LNCAP (cell line): ENCODE results near the gene VAMP7.

ENCODE experiments used
- CTCF ChIP-seq: fragments of 450-650 bp; IDR thresholded peaks from 2 replicates; pipeline ENCODE4 v1.5.1; 2017; ENCODE audit warnings: mild to moderate bottlenecking

VAMP7 gene

GRCh38 chrX:155889328-155889727 is 8.2 kb downstream of the VAMP7 start:
- no peak for TF ChIP-seq CTCF

GRCh38 chrX:155891446-155892210 is 10.5 kb downstream of the VAMP7 start:
- TF ChIP-seq CTCF = no peak

GRCh38 chrX:155893521-155893920 is 12.4 kb downstream of the VAMP7 start:
- TF ChIP-seq CTCF = no peak

- no peak for TF ChIP-seq CTCF
These were observed 15.4 kb downstream of the VAMP7 start for GRCh38 chrX:155896512-155896911.

GRCh38 chrX:155899366-155899765 is 18.2 kb downstream of the VAMP7 start:
- no peak for TF ChIP-seq CTCF

- no peak for TF ChIP-seq CTCF
These were observed 19.6 kb downstream of the VAMP7 start for GRCh38 chrX:155900765-155901164.

- TF ChIP-seq CTCF = no peak
These were observed 42.1 kb downstream of the VAMP7 start for GRCh38 chrX:155923200-155923599.

GRCh38 chrX:155938132-155938531 is 57.0 kb downstream of the VAMP7 start:
- no peak for TF ChIP-seq CTCF
